ENCODE measurements around the gene PRMT3. TPM values are rescaled to one million over a fixed set of nuclear protein-coding genes. Genes with fewer than 3 reads are reported as not detected.

The PRMT3 gene
- total RNA-seq, 1 experiment from 2014 or later: 22.6 TPM

GRCh38 chr11:20351136-20351535, 36.4 kb upstream of the PRMT3 start:
- no peaks in the 10 kb centered on the region for H3K79me2 ChIP-seq (ENCODE audit: insufficient read depth, low read length)
- no peaks in the 10 kb centered on the region; a peak in 1 of 4 replicates for H3K4me1 Mint-ChIP-seq

More at GRCh38 chr11:20351136-20351535, 36.4 kb upstream of the PRMT3 start:
- no peak overlapping the region for H3K14ac ChIP-seq (ENCODE audit: insufficient read depth, low read length)
- H3K4me2 ChIP-seq (ENCODE audit: insufficient read depth, insufficient read length, low read length): no peak overlapping the region
- no peaks in the 10 kb centered on the region for H3K27me3 ChIP-seq (ENCODE audit: insufficient read depth, low read length)
- H3K27ac ChIP-seq (ENCODE audit: insufficient read length, low read depth, low read length): no peak overlapping the region
- DNase-seq: no peak
- no peaks in the 10 kb centered on the region for H4K20me1 ChIP-seq (ENCODE audit: control insufficient read depth, insufficient read depth, insufficient read length)
- no peak overlapping the region for H3K18ac ChIP-seq (ENCODE audit: insufficient read length, low read depth, low read length)
- H4K5ac ChIP-seq (ENCODE audit: insufficient read length, low read depth, low read length): no peak overlapping the region
- no peak overlapping the region for H2AFZ ChIP-seq (ENCODE audit: low read length)
- no peak overlapping the region for H2BK120ac ChIP-seq (ENCODE audit: low read depth, low read length, poor library complexity, severe bottlenecking)
- no peaks in the 10 kb centered on the region for H3K79me1 ChIP-seq (ENCODE audit: insufficient read depth, low read depth, low read length, poor library complexity, severe bottlenecking)
- no peak overlapping the region for H3K4ac ChIP-seq (ENCODE audit: low read depth, low read length)
- Mint-ChIP-seq H3K27me3 (ENCODE audit: low read depth) (peaks cover 12% of the 10 kb centered on the region), H3K27ac (no peak overlapping the region), H3K4me3 (no peak overlapping the region), H3K9me3 (no peaks in the 10 kb centered on the region; a peak in 1 of 5 replicates), H3K36me3 (ENCODE audit: insufficient read depth in 1 of 3, low read depth in 3 of 3) (no peaks in the 10 kb centered on the region)
- no peak for TF ChIP-seq CTCF (conservative IDR thresholded peaks at IDR 0.05)
- no peak overlapping the region for H2AK5ac ChIP-seq (ENCODE audit: insufficient read length, low read length)
- no peak overlapping the region for H2BK12ac ChIP-seq (ENCODE audit: insufficient read length, low read depth, low read length)
- H3K56ac ChIP-seq (ENCODE audit: insufficient read length, low read depth, low read length): no peak overlapping the region
- no peak overlapping the region for H3K23ac ChIP-seq (ENCODE audit: insufficient read length, low read depth, low read length)
- no peaks in the 10 kb centered on the region for H3K9me3 ChIP-seq (ENCODE audit: control insufficient read depth, low read depth, low read length)
- H2BK20ac ChIP-seq (ENCODE audit: low read depth, low read length, poor library complexity, severe bottlenecking): no peak overlapping the region
- H3T11ph ChIP-seq (ENCODE audit: low read length): no peak overlapping the region
- H2BK5ac ChIP-seq (ENCODE audit: insufficient read length, low read length): no peak overlapping the region
- H4K8ac ChIP-seq (replicated peaks; ENCODE audit: insufficient read length, low read depth, low read length): no peak overlapping the region
- WGBS (ENCODE audit: extremely low coverage, insufficient read length, low lambda C conversion rate): no CpG with 5 or more reads among the region's 7 CpGs
- no peak overlapping the region for H3K9ac ChIP-seq (ENCODE audit: extremely low read depth, insufficient read length, low read length)
- no peak overlapping the region for H4K91ac ChIP-seq (ENCODE audit: insufficient read length, low read depth, low read length)
- no peaks in the 10 kb centered on the region for H3K4me1 ChIP-seq (ENCODE audit: insufficient read depth, low read length)
- H3K23me2 ChIP-seq (ENCODE audit: insufficient read length, low read depth, low read length, poor library complexity, severe bottlenecking): no peaks in the 10 kb centered on the region
- no peak overlapping the region for H2BK15ac ChIP-seq (ENCODE audit: low read depth, low read length)
